C4-2B (cell line): ENCODE measurements around the gene OAF.

ENCODE experiments used
- H3K27ac ChIP-seq: fragments of 450-650 bp; 2 replicates; pipeline ENCODE4 v1.5.1; 2017
- CTCF ChIP-seq: fragments of 450-650 bp; conservative IDR thresholded peaks from 2 replicates; pipeline ENCODE4 v1.5.1; 2017; ENCODE audit warnings: mild to moderate bottlenecking
- ZFX ChIP-seq: fragments of 450-650 bp; IDR thresholded peaks from 2 replicates; pipeline ENCODE4 v1.6.1; 2017

The OAF gene

GRCh38 chr11:120220747-120221037 lies 9.9 kb downstream of the OAF start:
- TF ChIP-seq ZFX (no peak), CTCF (no peak)
- no peak overlapping the region for H3K27ac ChIP-seq

- H3K27ac ChIP-seq = no peak overlapping the region
- TF ChIP-seq ZFX (no peak), CTCF (no peak)
Measured at GRCh38 chr11:120221115-120221752, 10.4 kb downstream of the OAF start.

- TF ChIP-seq ZFX (no peak), CTCF (no peak)
- no peak overlapping the region for H3K27ac ChIP-seq
Measured at GRCh38 chr11:120222916-120223315, 12.1 kb downstream of the OAF start.

GRCh38 chr11:120223793-120224192 lies 13.0 kb downstream of the OAF start:
- TF ChIP-seq CTCF = no peak
- no peak for TF ChIP-seq ZFX
- no peak overlapping the region for H3K27ac ChIP-seq

GRCh38 chr11:120224361-120224760 lies 13.5 kb downstream of the OAF start:
- TF ChIP-seq CTCF = no peak
- no peak for TF ChIP-seq ZFX
- no peak overlapping the region for H3K27ac ChIP-seq

GRCh38 chr11:120224972-120225909 lies 14.4 kb downstream of the OAF start:
- no peak overlapping the region for H3K27ac ChIP-seq
- TF ChIP-seq ZFX = no peak
- TF ChIP-seq CTCF = no peak

GRCh38 chr11:120226242-120226641 lies 15.4 kb downstream of the OAF start:
- H3K27ac ChIP-seq = no peak overlapping the region
- TF ChIP-seq ZFX (no peak), CTCF (no peak)
